Ishikawa (cell line): ENCODE measurements around the gene RPTOR.

Experiments
- CEBPB ChIP-seq: IDR thresholded peaks from 2 replicates; pipeline ENCODE4 v1.6.1; 2012
- CREB1 ChIP-seq: IDR thresholded peaks from 2 replicates; pipeline ENCODE4 v1.6.1; 2012; ENCODE audit warnings: low read depth
- EGR1 ChIP-seq: IDR thresholded peaks from 2 replicates; pipeline ENCODE4 v1.6.1; 2012
- EP300 ChIP-seq: IDR thresholded peaks from 2 replicates; pipeline ENCODE4 v1.6.1; 2012; ENCODE audit warnings: borderline replicate concordance
- FOXM1 ChIP-seq: IDR thresholded peaks from 2 replicates; pipeline ENCODE4 v1.6.1; 2012; ENCODE audit warnings: low read depth, borderline replicate concordance
- MAX ChIP-seq: IDR thresholded peaks from 2 replicates; pipeline ENCODE4 v1.6.1; 2012
- NFIC ChIP-seq: IDR thresholded peaks from 2 replicates; pipeline ENCODE4 v1.6.1; 2012
- RAD21 ChIP-seq: IDR thresholded peaks from 2 replicates; pipeline ENCODE4 v1.6.1; 2012; ENCODE audit warnings: low read depth
- REST ChIP-seq: IDR thresholded peaks from 2 replicates; pipeline ENCODE4 v1.6.1; 2012; ENCODE audit warnings: low read depth, mild to moderate bottlenecking
- TAF1 ChIP-seq: IDR thresholded peaks from 2 replicates; pipeline ENCODE4 v1.6.1; 2012; ENCODE audit warnings: low read depth, mild to moderate bottlenecking
- TCF12 ChIP-seq: IDR thresholded peaks from 2 replicates; pipeline ENCODE4 v1.6.1; 2012; ENCODE audit warnings: low read depth
- TEAD4 ChIP-seq: IDR thresholded peaks from 2 replicates; pipeline ENCODE4 v1.6.1; 2012
- USF1 ChIP-seq: IDR thresholded peaks from 2 replicates; pipeline ENCODE4 v1.6.1; 2012
- YY1 ChIP-seq: IDR thresholded peaks from 2 replicates; pipeline ENCODE4 v1.6.1; 2012; ENCODE audit warnings: low read depth
- ZBTB7A ChIP-seq: IDR thresholded peaks from 2 replicates; pipeline ENCODE4 v1.6.1; 2012; ENCODE audit warnings: low read depth

RPTOR gene

GRCh38 chr17:80673152-80673920, 128.7 kb downstream of the RPTOR start:
- no peak for TF ChIP-seq FOXM1
- TF ChIP-seq TCF12 = no peak
- TF ChIP-seq MAX = no peak
- TF ChIP-seq TEAD4 = no peak
- no peak for TF ChIP-seq YY1
- no peak for TF ChIP-seq EP300
- TF ChIP-seq RAD21 = no peak
- TF ChIP-seq REST = no peak
- no peak for TF ChIP-seq USF1
- TF ChIP-seq EGR1 = no peak
- no peak for TF ChIP-seq CEBPB

GRCh38 chr17:80675438-80676095, 130.9 kb downstream of the RPTOR start:
- TF ChIP-seq ZBTB7A = no peak

GRCh38 chr17:80676096-80676466, 131.4 kb downstream of the RPTOR start:
- TF ChIP-seq TAF1 (no peak), EP300 (no peak), TEAD4 (no peak), RAD21 (no peak), NFIC (no peak), ZBTB7A (no peak), REST (no peak), FOXM1 (no peak), CREB1 (no peak), TCF12 (no peak), MAX (no peak), EGR1 (no peak), USF1 (no peak), CEBPB (no peak), YY1 (no peak)

GRCh38 chr17:80676564-80676963, 131.9 kb downstream of the RPTOR start:
- no peak for TF ChIP-seq CEBPB
- no peak for TF ChIP-seq CREB1
- TF ChIP-seq EGR1 = no peak
- TF ChIP-seq YY1 = no peak
- TF ChIP-seq EP300 = no peak
- no peak for TF ChIP-seq MAX
- no peak for TF ChIP-seq REST
- TF ChIP-seq NFIC = no peak
- TF ChIP-seq RAD21 = no peak
- TF ChIP-seq TAF1 = no peak
- TF ChIP-seq USF1 = no peak
- TF ChIP-seq TCF12 = no peak
- TF ChIP-seq TEAD4 = no peak
- TF ChIP-seq FOXM1 = no peak
- TF ChIP-seq ZBTB7A = no peak
